Limb (tissue), 2 donors: ENCODE measurements around the gene UMODL1.
"Not testable (repeated sequence)": the region's sequence is repeated elsewhere in the genome, so short reads cannot be mapped to it uniquely, and the experiment has no call there.

Experiments
- DNase-seq, 2 donors: peaks; one replicate each; pipeline ENCODE4 v3.0.0-alpha.2; 2016; ENCODE audit errors: extremely low spot score in 2 of 2

UMODL1 gene

GRCh38 chr21:42114646-42115045 is 43.5 kb downstream of the UMODL1 start:
- no peak for DNase-seq

DNA sequence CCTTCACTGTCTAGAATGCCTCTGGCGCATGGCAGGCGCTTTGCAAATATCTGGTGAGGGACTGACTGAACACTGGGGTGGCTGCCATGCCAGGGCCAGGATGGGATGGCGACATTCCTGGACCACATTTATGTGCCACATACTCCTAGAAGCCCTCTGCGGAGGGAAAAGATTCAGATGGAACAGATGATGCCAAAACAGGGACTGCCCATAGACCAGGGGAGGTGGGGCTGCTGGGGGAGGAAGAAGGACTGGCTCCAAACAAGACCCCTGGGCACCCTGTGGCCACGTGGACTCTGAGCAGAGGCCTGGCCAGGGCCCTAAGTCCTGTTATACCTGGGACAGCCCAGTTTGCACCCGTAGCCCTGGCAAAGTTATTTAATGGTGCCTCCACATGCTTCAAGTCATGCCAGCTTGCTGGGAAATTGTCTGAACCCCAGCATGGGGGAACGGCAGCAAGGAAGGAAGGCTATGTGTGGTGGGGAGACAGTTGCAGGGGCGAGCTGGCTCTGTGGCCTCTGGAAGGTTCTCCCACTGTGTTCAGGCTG is 44.1 kb downstream of the UMODL1 start:
- DNase-seq: no peak

DNA sequence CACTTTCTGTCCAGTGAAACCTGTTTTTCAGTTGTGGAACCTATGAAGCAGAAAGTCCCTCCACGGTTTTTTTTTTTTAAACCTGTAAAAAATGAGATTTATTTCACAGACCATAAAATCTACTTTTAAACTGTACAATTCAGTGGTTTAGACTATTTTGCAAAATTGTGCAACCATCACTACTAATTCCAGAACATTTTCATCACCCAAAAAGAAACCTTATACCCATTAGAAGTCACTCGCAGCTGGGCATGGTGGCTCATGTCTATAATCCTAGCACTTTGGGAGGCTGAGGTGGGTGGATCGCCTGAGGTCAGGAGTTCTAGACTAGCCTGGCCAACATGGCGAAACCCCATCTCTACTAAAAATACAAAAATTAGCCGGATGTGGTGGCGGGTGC is 45.4 kb downstream of the UMODL1 start:
- DNase-seq: not testable (repeated sequence)

GRCh38 chr21:42117229-42117966 is 46.3 kb downstream of the UMODL1 start:
- DNase-seq: peak; percentile 76 to 87

DNA sequence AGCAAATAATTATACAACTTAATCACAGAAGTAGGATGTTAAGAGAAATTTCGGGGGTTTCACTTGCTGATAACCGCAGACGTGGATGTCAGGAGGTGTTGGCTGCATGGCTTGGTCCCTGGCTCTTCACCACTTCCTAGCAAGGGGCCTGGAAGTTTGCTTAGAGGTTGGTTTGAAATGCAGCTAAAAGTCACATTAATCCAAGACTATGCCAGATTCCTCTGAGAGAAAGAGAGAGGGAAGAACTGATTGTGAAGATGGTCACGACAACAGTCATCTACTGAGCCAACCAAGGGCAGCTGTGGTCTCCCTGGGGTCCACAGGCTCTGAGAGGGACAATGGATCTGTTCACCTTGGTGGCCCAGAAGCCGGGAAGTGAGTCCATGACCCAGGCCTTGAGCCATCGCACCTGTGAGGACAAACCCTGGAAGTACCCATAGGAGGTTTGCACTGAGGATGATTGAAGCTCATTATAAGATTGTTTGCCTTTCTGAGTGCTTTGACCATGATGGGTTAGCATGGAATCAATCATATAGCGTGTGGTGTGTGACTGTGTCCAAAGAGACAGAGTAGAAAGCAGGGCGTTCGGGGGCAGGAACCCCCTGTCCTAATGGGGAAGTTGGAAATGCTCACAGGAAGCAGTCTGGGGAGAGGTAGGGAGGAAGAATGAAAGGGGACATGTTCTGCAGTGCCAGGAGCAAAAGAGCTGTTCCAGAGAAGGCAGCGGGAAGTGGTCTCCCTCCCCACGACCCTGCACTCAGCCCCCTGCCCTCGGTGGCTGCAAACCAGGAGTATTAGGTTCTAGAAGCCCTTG is 47.1 kb downstream of the UMODL1 start:
- DNase-seq: no peak

GRCh38 chr21:42118901-42119300 is 47.8 kb downstream of the UMODL1 start:
- DNase-seq: no peak

- DNase-seq: no peak
Measured at GRCh38 chr21:42120101-42120902, 49.2 kb downstream of the UMODL1 start.

DNA sequence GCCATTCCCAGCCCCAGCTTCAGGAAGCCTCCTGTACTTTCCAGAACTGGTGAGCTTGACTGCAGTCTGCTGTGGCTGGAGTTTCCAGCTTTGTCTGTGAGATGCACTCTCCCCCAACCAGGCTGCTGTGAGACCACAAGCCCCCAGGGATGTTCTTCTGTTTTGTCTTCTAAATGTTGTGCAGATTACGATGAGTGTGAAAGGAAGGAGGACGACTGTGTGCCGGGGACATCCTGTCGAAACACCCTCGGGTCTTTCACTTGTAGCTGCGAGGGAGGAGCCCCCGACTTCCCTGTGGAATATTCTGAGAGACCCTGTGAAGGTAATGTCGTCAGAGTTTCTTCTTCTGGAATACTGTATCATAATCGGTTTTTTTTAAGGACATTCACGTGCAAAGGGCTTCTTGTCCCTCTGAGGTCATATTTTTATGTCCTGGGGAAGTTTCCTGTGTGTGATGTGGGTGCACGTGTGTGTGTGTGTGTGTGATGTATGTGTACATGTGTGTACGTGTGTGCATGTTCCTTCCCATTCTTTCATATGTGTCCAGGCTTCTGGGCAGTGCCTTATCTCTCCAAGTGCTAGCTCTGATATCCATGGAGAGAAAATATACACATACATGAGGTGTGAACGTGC is 49.9 kb downstream of the UMODL1 start:
- DNase-seq: no peak

GRCh38 chr21:42121794-42122193 is 50.7 kb downstream of the UMODL1 start:
- no peak for DNase-seq

GRCh38 chr21:42122398-42122797 is 51.3 kb downstream of the UMODL1 start:
- no peak for DNase-seq

- DNase-seq: no peak
Measured at GRCh38 chr21:42122808-42123207, 51.7 kb downstream of the UMODL1 start.

GRCh38 chr21:42123219-42123908 is 52.2 kb downstream of the UMODL1 start:
- no peak for DNase-seq

- no peak for DNase-seq
Measured at GRCh38 chr21:42124081-42124480, 53.0 kb downstream of the UMODL1 start.

GRCh38 chr21:42124826-42125570 is 53.9 kb downstream of the UMODL1 start:
- no peak for DNase-seq

GRCh38 chr21:42125571-42126544 is 54.7 kb downstream of the UMODL1 start:
- no peak for DNase-seq

- no peak for DNase-seq
Measured at GRCh38 chr21:42127164-42128150, 56.3 kb downstream of the UMODL1 start.
